ENCODE measurements around the gene WBP1L.
"Not testable (repeated sequence)": the region's sequence is repeated elsewhere in the genome, so short reads cannot be mapped to it uniquely, and the experiment has no call there.

Gene WBP1L

DNA sequence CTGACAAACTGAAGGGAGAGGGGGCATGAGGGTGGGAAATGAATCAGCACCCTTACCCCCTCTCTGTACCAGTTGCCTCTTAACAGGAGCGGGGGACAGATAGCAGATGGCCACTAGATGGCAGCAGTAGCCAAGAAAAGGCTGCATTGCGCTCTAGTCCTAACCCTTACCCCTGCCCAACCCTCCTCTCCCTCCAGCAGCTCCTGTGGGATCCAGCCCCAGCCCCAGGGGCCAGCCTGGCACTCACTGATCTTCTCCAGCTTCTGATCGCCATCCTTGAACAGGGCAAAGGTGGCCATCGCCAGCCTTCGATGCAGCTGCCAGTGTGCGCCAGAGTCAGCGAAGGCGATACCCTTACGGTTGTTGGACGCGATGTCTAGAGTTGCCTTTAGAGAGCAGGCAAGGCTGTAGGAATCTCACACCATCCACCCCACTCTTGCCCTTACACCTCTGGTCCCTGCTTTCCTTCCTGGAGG lies 91.3 kb downstream of the WBP1L start:
- DNase-seq (ENCODE audit: low read depth in 4 of 4, low spot score in 1 of 4), result peak; percentile 59 to 70 (median 66)

DNA sequence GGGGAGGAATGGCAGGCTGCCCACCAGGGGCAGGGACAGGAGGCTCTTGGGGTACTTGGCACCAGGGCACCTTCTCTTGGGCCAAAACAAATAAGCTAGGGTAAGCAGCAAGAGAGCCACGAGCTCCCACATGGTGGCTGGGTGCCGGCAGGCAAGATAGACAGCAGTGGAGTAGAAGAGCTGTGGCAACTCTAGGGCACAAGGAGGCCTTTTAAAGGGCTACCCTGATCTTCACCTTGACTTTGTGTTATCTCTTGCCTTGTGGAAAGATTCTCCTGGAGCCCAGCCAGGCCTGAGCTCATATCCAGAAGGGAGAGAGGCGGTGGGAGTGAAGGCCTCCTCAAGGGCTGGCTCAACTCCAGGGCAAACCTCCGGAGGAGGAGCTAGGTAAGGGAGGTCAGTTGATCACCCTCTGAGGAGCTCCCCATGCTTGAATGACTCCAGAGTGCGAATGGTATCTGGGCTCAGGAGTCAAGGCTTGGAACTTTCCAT lies 93.5 kb downstream of the WBP1L start, which contains the start of gene CYP17A1:
Gene CYP17A1, minus strand, starts transcription at position 184 of the 492 bp plus-strand sequence. Its CDS starts 52 bp downstream, at position 132.
- DNase-seq (ENCODE audit: low read depth in 4 of 4, low spot score in 1 of 4), result no peak

DNA sequence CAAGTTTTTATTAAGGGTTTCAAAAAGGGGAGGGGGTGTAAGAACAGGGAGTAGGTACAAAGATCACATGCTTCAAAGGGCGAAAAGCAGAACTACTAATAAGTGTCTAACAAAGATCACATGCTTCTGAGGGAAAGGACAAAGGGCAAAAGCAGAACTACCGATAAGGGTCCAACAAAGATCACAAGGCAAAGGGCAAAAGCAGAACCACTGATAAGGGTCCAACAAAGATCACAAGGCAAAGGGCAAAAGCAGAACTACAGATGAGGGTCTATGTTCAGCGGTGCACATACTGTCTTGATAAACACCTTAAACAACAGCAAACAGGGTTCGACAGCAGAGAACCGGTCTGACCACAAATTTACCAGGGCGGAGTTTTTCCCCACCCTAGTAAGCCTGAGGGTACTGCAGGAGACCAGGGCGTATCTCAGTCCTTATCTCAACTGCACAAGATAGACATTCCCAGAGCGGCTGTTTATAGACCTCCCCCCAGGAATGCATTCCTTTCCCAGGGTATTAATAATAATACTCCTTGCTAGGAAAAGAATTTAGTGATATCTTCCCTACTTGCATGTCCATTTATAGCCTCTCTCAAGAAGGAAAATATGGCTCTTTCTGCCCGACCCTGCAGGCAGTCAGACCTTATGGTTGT lies 94.7 kb downstream of the WBP1L start:
- not testable (repeated sequence) for DNase-seq (ENCODE audit: low read depth in 4 of 4, low spot score in 1 of 4)

DNA sequence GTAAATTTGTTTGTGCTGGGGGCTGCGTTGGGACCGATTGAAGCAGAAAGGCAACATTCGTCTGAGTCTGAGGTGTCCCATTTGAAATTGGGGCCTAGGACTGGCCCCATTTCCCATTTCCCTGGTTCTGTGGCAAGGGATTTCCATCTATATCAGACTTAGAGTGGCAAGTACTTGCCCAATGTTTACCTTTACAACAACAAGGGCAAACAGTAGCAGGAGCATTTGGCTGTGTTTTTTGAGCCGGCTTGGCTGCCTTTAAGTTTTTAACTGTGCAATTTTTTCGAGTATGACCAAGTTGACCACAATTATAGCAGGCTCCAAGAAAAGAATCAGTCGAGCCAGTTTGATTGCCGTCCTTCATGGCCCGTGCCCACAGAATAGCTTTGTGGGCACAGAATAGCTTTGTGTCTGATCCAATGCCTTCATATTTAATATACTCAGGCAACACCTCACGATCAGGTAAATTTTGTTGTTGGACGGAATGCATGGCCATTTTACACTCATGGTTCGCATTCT lies 98.1 kb downstream of the WBP1L start:
- no peak for DNase-seq (ENCODE audit: low read depth in 4 of 4, low spot score in 1 of 4)

DNA sequence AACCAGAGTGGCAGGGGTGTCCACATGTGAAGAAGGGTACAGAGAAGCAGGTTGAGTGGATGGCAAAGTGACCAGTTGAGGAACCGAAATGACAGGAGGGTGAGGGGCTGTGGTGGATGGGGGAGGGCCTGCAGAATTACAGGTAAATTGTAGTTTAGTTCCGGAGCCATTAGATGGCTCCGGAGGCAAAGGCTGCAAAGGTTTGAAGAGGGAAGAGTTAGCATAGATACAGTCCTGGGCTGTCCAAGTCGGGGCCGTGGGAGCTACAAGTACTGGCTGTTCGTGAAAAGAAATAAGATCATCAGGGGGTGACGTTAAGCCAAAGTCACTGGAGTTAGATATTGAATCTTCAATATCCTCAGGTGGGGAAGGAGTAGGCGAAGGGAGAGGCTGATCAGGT lies 99.4 kb downstream of the WBP1L start:
- DNase-seq (ENCODE audit: low read depth in 4 of 4, low spot score in 1 of 4), result not testable (repeated sequence)

DNA sequence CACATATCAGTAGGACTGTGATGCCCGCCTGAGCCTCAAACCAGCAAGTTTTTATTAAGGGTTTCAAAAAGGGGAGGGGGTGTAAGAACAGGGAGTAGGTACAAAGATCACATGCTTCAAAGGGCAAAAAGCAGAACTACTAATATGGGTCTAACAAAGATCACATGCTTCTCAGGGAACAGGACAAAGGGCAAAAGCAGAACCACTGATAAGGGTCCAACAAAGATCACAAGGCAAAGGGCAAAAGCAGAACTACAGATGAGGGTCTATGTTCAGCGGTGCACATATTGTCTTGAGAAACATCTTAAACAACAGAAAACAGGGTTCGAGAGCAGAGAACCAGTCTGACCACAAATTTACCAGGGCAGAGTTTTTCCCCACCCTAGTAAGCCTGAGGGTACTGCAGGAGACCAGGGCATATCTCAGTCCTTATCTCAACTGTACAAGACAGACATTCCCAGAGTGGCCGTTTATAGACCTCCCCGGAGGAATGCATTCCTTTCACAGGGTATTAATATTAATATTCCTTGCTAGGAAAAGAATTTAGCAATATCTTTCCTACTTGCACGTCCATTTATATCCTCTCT lies 100.5 kb downstream of the WBP1L start:
- DNase-seq (ENCODE audit: low read depth in 4 of 4, low spot score in 1 of 4), result not testable (repeated sequence)

DNA sequence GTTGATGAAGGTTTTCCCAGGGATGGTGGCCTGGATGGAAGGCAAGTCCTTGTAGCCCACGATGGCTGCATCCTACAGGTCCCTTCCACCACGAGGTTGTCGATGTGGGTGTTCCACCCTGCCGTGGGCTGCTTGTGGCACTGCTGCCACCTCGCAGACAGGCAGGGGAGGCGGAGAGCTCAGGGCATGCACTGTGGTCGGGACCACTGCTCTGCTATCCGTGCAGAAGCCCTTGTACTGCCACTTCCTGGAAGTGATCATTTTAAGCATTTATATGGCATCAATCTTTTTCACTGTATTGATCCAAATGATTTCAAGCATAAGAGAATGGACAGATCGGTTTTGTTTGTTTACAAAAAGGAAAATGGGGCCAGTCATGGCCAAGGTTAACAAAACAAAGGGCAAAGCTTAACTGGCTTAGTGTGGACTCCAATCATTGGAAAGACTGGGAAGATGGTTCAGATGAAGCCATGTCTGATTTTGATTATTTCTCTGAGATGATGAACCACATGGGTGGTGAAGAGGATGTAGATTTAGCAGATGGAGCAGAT lies 101.7 kb downstream of the WBP1L start:
- DNase-seq (ENCODE audit: low read depth in 4 of 4, low spot score in 1 of 4), result no peak

DNA sequence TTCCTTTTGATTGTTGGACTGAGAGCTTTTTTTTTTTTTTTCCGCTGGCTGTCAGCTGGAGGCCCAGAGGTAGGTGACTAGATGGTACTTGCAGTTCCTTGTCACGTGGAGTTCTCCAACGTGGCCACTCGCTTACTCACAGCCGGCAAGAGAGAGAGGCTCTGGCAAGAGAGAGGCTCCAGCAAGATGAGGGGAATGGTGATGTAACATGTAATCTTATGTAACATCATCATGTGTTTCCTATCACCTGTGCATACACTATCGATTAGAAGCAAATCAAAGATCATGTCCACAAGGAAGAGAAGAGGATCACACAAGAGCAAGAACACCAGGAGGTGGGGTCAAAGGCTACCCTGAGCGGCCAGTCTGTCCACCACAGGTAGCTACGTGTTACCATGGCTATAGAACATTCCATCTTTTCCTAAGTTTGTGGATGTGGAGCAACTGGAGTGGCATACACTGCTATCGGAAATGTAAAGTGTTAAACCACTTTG lies 106.3 kb downstream of the WBP1L start:
- no peak for DNase-seq (ENCODE audit: low read depth in 4 of 4, low spot score in 1 of 4)

DNA sequence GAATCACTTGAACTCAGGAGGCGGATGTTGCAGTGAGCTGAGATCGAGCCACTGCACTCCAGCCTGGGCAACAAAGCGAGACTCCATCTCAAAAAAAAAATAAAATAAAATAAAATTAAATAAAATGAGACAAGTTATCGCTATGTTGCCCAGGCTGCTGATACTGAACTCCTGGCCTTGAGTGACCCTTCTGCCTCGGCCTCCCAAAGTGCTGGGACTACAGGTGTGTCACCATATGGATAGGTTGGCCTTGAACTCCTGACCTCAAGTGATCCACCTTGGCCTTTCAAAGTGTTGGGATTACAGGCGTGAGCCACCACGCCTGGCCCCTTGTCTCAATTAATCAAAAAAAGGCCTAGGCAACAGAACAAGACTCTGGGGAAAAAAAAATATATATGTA lies 109.5 kb downstream of the WBP1L start:
- not testable (repeated sequence) for DNase-seq (ENCODE audit: low read depth in 4 of 4, low spot score in 1 of 4)

DNA sequence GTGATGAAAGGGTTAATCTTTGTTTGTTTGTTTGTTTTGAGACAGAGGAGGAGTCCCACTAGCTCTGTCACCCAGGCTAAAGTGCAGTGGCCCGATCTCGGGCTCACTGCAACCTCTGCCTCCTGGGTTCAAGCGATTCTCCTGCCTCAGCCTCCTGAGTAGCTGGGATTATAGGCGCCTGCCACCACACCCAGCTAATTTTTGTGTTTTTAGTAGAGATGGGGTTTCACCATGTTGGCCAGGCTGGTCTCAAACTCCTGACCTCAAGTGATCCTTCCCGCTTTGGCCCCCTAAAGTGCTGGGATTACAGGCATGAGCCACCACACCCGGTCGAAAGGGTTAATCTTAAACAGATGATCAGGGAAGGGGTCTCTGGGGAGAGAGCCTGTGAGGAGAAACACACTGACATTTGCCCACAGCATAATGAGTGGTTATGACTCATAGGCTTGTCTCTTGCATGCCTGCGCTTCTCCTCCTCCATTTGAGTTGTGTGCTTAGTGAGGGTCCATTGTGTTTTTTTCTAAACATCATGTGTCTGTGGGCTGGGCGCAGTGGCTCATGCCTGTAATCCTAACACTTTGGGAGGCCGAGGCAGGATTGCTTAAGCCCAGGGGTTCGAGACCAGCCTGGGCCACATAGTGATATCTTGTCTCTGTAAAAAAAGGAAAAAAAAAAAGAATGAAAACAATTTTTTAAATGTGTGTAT lies 112.1 kb downstream of the WBP1L start:
- not testable (repeated sequence) for DNase-seq (ENCODE audit: low read depth in 4 of 4, low spot score in 1 of 4)

DNA sequence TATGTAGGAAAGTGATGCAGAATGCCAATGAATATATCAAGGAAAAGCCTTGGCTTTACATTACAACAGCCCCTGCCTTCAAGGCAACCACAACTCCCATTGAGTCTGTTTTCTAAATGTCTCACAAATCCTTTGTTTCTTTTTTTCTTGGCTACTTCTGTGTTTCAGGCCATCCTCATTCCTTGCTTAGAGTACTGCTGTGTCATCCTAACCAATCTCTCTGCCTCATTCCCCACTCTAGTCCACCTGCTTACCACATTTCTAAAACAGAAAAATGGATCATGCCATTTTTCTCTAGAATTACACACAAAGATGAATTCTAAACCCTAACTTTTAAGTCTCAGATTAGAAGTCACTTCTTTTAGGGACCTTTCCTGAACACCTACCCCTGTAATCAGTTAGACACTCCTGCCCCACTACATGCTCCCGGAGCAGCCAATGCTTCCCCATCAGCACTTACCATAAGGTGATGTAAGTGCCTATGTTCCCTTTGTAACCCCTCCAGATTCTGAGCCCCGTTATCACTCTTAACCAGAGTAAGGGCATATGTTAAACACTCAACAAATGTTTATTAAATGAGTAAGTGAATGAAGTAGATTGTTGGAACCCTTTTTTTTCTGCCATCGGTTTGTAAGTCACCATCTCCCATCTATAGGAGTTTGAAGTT lies 113.1 kb downstream of the WBP1L start:
- DNase-seq (ENCODE audit: low read depth in 4 of 4, low spot score in 1 of 4), result no peak

DNA sequence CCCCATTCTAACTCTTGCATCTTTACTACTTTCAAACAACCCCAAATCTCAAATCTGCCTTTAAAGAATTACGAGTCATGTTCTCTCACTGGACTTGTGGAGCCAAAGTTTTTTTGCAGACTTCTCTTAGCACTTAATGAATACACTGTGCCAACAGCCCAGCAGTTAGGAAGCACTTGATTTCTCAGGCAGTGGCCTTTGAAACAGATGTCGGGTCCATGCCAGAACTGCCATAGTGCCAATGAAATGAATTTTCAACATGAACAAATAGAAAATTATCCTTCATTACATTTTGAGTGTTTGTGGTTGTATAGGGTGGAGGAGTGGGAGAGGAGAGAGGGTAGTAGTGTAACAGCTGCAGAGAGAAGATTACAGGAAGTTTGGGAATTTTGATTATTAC lies 116.2 kb downstream of the WBP1L start:
- DNase-seq (ENCODE audit: low read depth in 4 of 4, low spot score in 1 of 4), result no peak

DNA sequence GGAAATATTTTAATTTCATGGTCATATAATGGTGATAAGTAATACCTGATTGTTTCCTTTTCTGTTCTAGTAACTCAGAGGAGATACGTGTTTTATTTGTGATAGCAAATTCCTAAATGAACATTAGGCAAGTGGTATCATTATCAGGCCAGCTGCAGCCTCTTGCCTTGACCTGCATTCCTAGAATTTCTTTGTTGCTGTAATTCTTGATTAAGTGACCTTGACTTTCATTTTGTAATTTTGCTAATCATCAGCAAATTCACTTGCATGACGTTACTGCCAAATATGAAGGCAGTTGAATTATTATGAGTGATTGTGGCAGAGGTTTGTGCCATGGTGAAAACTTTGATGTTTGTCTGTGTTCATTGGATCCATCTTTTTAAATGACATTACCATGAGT lies 119.9 kb downstream of the WBP1L start:
- DNase-seq (ENCODE audit: low read depth in 4 of 4, low spot score in 1 of 4), result no peak

DNA sequence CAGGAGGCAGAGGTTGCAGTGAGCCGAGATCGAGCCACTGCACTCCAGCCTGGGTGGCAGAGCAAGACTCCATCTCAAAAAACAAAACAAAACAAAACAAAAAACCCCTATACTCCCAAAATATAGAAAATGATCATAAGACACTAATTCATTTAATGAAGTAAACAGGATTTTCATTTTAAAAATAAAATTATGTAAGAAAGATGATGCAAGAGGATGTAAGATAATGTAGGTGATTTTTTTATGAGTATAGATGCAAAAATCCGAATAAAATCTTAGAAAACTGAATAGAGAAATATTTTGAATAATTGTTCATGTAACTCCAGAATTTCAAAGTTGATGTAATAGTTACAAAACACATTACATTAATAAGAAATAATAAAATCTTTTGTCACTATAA lies 121.9 kb downstream of the WBP1L start:
- DNase-seq (ENCODE audit: low read depth in 4 of 4, low spot score in 1 of 4), result no peak

Measured in stimulated activated CD4-positive, alpha-beta T cell treated with anti-CD3 and anti-CD28 coated beads, Interleukin-1b, Interleukin-23, amount 100 ng/mL, for 24 hours (primary cell).